GM21619 (cell line): ENCODE measurements around the gene SMAD7.

Source experiments
- ATAC-seq: cut with Tn5 transposase; IDR thresholded peaks from one replicate; pipeline ENCODE4 v1.9.1; 2021; ENCODE audit not compliant: unreplicated experiment

The SMAD7 gene

GRCh38 chr18:48918660-48919456 is 31.9 kb downstream of the SMAD7 start:
- ATAC-seq: no peak

- ATAC-seq: no peak
These were observed 32.9 kb downstream of the SMAD7 start for GRCh38 chr18:48917579-48918517.

- no peak for ATAC-seq
These were observed 34.9 kb downstream of the SMAD7 start for GRCh38 chr18:48915626-48916425.

- no peak for ATAC-seq
These were observed 36.0 kb downstream of the SMAD7 start for GRCh38 chr18:48914581-48915251.

- ATAC-seq: no peak
These were observed 37.0 kb downstream of the SMAD7 start for GRCh38 chr18:48913775-48914174.

GRCh38 chr18:48913201-48913600 is 37.6 kb downstream of the SMAD7 start:
- ATAC-seq: no peak

- ATAC-seq: no peak
These were observed 39.7 kb downstream of the SMAD7 start for GRCh38 chr18:48910972-48911545.

- no peak for ATAC-seq
These were observed 41.0 kb downstream of the SMAD7 start for GRCh38 chr18:48909721-48910120.

- ATAC-seq: no peak
These were observed 41.8 kb downstream of the SMAD7 start for GRCh38 chr18:48908916-48909315.

- ATAC-seq: no peak
These were observed 45.3 kb downstream of the SMAD7 start for GRCh38 chr18:48905513-48905912.

GRCh38 chr18:48904847-48905394 is 45.8 kb downstream of the SMAD7 start:
- no peak for ATAC-seq

- ATAC-seq: no peak
These were observed 46.7 kb downstream of the SMAD7 start for GRCh38 chr18:48904091-48904490.

GRCh38 chr18:48902856-48903601 is 47.7 kb downstream of the SMAD7 start:
- ATAC-seq: no peak

- ATAC-seq: no peak
These were observed 48.5 kb downstream of the SMAD7 start for GRCh38 chr18:48902023-48902855.

GRCh38 chr18:48901145-48902022 is 49.4 kb downstream of the SMAD7 start:
- ATAC-seq: no peak

- no peak for ATAC-seq
These were observed 50.3 kb downstream of the SMAD7 start for GRCh38 chr18:48900469-48900868.

- ATAC-seq: no peak
These were observed 51.1 kb downstream of the SMAD7 start for GRCh38 chr18:48899558-48900174.
